ENCODE measurements around the gene CFAP58. TPM values are rescaled to one million over a fixed set of nuclear protein-coding genes. Genes with fewer than 3 reads are reported as not detected.

CFAP58 gene
- total and polyA plus RNA-seq, 2 donors (not counting 3 experiments of a cell fraction or from before 2014, with no cell fraction given) = 0.07 to 0.29 TPM

- Histone ChIP-seq H3K27ac (ENCODE audit: insufficient read depth, low read depth, low read length) (no peak overlapping the region), H3K27me3 (ENCODE audit: control insufficient read depth in 2 of 2, insufficient read depth in 2 of 2, low read length in 2 of 2) (no peaks in the 10 kb centered on the region), H3K4me2 (ENCODE audit: insufficient read depth, low read length) (no peak overlapping the region), H3K9me1 (replicated peaks; ENCODE audit: control insufficient read depth, extremely low read depth, insufficient read depth, low read length) (no peaks in the 10 kb centered on the region), H4K20me1 (replicated peaks; ENCODE audit: control insufficient read depth, extremely low read depth, insufficient read depth, low read length) (no peaks in the 10 kb centered on the region), H2AFZ (ENCODE audit: low read depth, low read length) (no peak overlapping the region), H3K36me3 (ENCODE audit: control insufficient read depth in 2 of 2, extremely low read depth in 1 of 2, insufficient read depth in 2 of 2, low read length in 2 of 2) (no peaks in the 10 kb centered on the region), H3K4me3 (replicated peaks in 1 of 3; ENCODE audit: insufficient read depth in 1 of 3, low read depth in 1 of 3, low read length in 3 of 3) (no peak overlapping the region), H3K9me3 (replicated peaks; ENCODE audit: control insufficient read depth, insufficient read depth, low read length) (no peaks in the 10 kb centered on the region), H3K4me1 (ENCODE audit: control insufficient read depth, extremely low read depth, insufficient read depth, low read length) (no peaks in the 10 kb centered on the region), H3K9ac (replicated peaks; ENCODE audit: extremely low read depth, insufficient read depth, low read length) (no peak overlapping the region), H3K79me2 (ENCODE audit: control insufficient read depth, insufficient read depth, low read length) (no peaks in the 10 kb centered on the region)
- no peak for FAIRE-seq
- DNase-seq (ENCODE audit: low read depth, low spot score) = no peak
- POLR2A ChIA-PET = no interaction called here
- CTCF ChIA-PET = no interaction called here
- no peak for TF ChIP-seq GATA2 (IDR thresholded peaks at IDR 0.05; ENCODE audit: insufficient read depth, insufficient read length, low read depth, low read length)
- no peak for TF ChIP-seq JUN (IDR thresholded peaks at IDR 0.05; ENCODE audit: borderline replicate concordance, insufficient read depth, insufficient read length, low read depth)
- no peak for TF ChIP-seq MYC (IDR thresholded peaks at IDR 0.05; ENCODE audit: low read depth, low read length)
- TF ChIP-seq CTCF (IDR thresholded peaks at IDR 0.05; ENCODE audit: extremely low read depth in 1 of 2, insufficient read depth in 1 of 2, low read depth in 1 of 2, low read length in 2 of 2) = no peak
- TF ChIP-seq MAX (IDR thresholded peaks at IDR 0.05; ENCODE audit: insufficient read depth, insufficient read length) = no peak
- TF ChIP-seq EZH2 (IDR thresholded peaks at IDR 0.05; ENCODE audit: borderline replicate concordance, low read depth, low read length, severe bottlenecking) = no peak
- no peak for TF ChIP-seq POLR2AphosphoS5 (IDR thresholded peaks at IDR 0.05; ENCODE audit: insufficient read depth, low read depth, low read length)
- no peak for TF ChIP-seq POLR2A (IDR thresholded peaks at IDR 0.05; ENCODE audit: low read depth, low read length)
- no peak for TF ChIP-seq FOS (IDR thresholded peaks at IDR 0.05; ENCODE audit: borderline replicate concordance, insufficient read depth, low read length)
- intact Hi-C loops (cut with micrococcal nuclease) (no loop called here), dilution Hi-C loops (cut with MboI; ENCODE audit: extremely low pct_ligation_motif_present, low sequenced_read_pairs) (no loop called here)
- no TSS peak for BruUV-seq (replicated peaks)
Measured at GRCh38 chr10:104403636-104404035, 50.0 kb downstream of the CFAP58 start.
